Stromal cell of bone marrow (primary cell): Measurements from ENCODE around the gene KIAA0586.
"Not testable (repeated sequence)": the region's sequence is repeated elsewhere in the genome, so short reads cannot be mapped to it uniquely, and the experiment has no call there.

Experiments
- DNase-seq: peaks from one replicate; pipeline ENCODE4 v3.0.0-alpha.2; 2012; ENCODE audit warnings: low read depth

Gene KIAA0586

GRCh38 chr14:58547649-58548048 lies 120.1 kb downstream of the KIAA0586 start:
- DNase-seq: no peak

- DNase-seq: no peak
Measured at GRCh38 chr14:58549105-58549757, 121.7 kb downstream of the KIAA0586 start.

- DNase-seq: no peak
Measured at GRCh38 chr14:58553959-58554358, 126.4 kb downstream of the KIAA0586 start.

GRCh38 chr14:58555647-58556046 lies 128.1 kb downstream of the KIAA0586 start:
- DNase-seq: no peak

GRCh38 chr14:58557242-58557641 lies 129.7 kb downstream of the KIAA0586 start:
- DNase-seq: no peak

- DNase-seq: no peak
Measured at GRCh38 chr14:58560208-58560607, 132.7 kb downstream of the KIAA0586 start.

GRCh38 chr14:58562141-58562540 lies 134.6 kb downstream of the KIAA0586 start:
- DNase-seq: no peak

- no peak for DNase-seq
Measured at GRCh38 chr14:58563978-58564377, 136.5 kb downstream of the KIAA0586 start.

- no peak for DNase-seq
Measured at GRCh38 chr14:58565832-58566231, 138.3 kb downstream of the KIAA0586 start.

GRCh38 chr14:58566979-58567378 lies 139.5 kb downstream of the KIAA0586 start:
- no peak for DNase-seq

- DNase-seq: no peak
Measured at GRCh38 chr14:58568322-58568721, 140.8 kb downstream of the KIAA0586 start.

- no peak for DNase-seq
Measured at GRCh38 chr14:58571256-58571655, 143.7 kb downstream of the KIAA0586 start.

- DNase-seq: no peak
Measured at GRCh38 chr14:58571769-58572472, 144.4 kb downstream of the KIAA0586 start.

GRCh38 chr14:58572473-58572853 lies 144.9 kb downstream of the KIAA0586 start:
- no peak for DNase-seq

- DNase-seq: no peak
Measured at GRCh38 chr14:58572863-58573262, 145.3 kb downstream of the KIAA0586 start.

- DNase-seq: no peak
Measured at GRCh38 chr14:58574623-58575022, 147.1 kb downstream of the KIAA0586 start.

- no peak for DNase-seq
Measured at GRCh38 chr14:58575956-58576355, 148.4 kb downstream of the KIAA0586 start.

- not testable (repeated sequence) for DNase-seq
Measured at GRCh38 chr14:58580035-58580434, 152.5 kb downstream of the KIAA0586 start.

GRCh38 chr14:58581389-58581788 lies 153.9 kb downstream of the KIAA0586 start:
- DNase-seq: not testable (repeated sequence)

GRCh38 chr14:58584383-58584782 lies 156.9 kb downstream of the KIAA0586 start:
- DNase-seq: no peak

- DNase-seq: peak; percentile 27
Measured at GRCh38 chr14:58587271-58587670, 159.8 kb downstream of the KIAA0586 start.

- not testable (repeated sequence) for DNase-seq
Measured at GRCh38 chr14:58588321-58588720, 160.8 kb downstream of the KIAA0586 start.

GRCh38 chr14:58593977-58594376 lies 166.5 kb downstream of the KIAA0586 start:
- DNase-seq: no peak

- DNase-seq: no peak
Measured at GRCh38 chr14:58597041-58597440, 169.5 kb downstream of the KIAA0586 start.
